ENCODE data around the gene ZFP37.

The ZFP37 gene

DNA sequence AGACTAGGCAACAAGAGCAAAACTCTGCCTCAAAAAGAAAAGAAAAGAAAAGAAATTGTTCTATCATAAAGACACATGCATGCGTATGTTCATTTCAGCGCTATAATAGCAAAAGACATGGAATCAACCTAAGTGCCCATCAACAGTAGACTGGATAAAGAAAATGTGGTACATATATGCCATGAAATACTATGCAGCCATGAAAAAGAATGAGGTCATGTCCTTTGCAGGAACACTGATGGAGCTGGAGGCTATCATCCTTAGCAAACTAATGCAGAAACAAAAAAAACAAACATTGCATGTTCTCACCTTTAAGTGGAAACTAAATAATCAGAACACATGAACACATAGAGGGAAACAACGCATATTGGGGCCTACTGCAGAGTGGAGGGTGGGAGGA lies 38.3 kb downstream of the ZFP37 start:
- H3K9me3 Mint-ChIP-seq = peaks cover 36% of the 10 kb centered on the region
- H3K27me3 Mint-ChIP-seq (ENCODE audit: low read depth) = no peaks in the 10 kb centered on the region
- H3K4me1 Mint-ChIP-seq (ENCODE audit: low read depth) = no peaks in the 10 kb centered on the region
- no peak overlapping the region for H3K4me3 Mint-ChIP-seq
- H3K27ac Mint-ChIP-seq = no peak overlapping the region
- no peaks in the 10 kb centered on the region for H3K36me3 Mint-ChIP-seq (ENCODE audit: low read depth)

DNA sequence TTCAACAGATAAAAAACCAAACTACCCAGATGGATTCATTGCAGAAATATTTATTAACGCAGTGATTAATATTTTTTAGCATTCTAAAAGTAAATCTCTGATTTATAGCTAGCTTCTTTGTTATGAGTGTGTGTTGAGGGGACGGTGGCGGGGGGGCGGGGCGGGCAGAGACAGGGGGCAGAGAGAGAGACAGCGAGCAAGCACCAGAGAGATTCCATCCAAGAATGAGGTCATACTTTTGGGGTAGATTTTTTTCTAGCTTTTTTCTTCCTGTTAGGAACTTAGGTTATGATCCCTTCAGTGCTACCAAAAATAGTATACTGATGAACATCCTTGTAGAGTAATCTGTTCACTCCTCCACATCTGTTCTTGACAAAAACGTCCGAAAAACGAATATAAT lies 44.0 kb downstream of the ZFP37 start:
- no peaks in the 10 kb centered on the region for H3K4me1 Mint-ChIP-seq (ENCODE audit: low read depth)
- H3K9me3 Mint-ChIP-seq = peaks cover 53% of the 10 kb centered on the region
- H3K27me3 Mint-ChIP-seq (ENCODE audit: low read depth) = no peaks in the 10 kb centered on the region
- H3K4me3 Mint-ChIP-seq = no peak overlapping the region
- H3K27ac Mint-ChIP-seq = no peak overlapping the region
- H3K36me3 Mint-ChIP-seq (ENCODE audit: low read depth) = no peaks in the 10 kb centered on the region

DNA sequence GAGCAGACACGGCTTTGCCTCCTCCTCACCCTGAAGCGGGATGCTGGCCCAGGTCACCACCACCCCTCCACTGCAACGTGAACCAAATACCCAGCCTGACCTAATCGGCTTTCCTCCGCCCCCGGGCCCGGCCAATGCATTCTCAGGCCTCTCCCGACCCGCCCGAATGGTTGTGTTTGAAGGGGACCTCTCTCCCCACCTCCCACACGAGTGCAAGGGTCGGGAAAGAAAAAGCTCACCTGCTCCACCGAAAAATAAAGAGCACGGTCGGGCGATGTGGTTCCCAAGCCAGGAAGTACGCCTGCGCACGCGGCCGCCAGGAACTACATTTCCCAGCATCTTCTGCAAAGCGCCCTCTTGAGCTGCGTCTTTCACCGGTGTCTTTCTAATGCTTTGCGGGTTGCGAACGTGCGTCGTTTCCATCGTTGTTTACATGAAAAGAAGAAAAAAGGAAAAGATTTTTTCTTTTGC lies 44.6 kb downstream of the ZFP37 start, which contains the start of gene ZNF883:
ZNF883 (minus strand) TSS at position 282 of the 471 bp plus-strand sequence.
- no peaks in the 10 kb centered on the region for H3K27me3 Mint-ChIP-seq (ENCODE audit: low read depth)
- no peak within 1 kb of the TSS for H3K27ac Mint-ChIP-seq
- H3K9me3 Mint-ChIP-seq = peaks cover 54% of the 10 kb centered on the region
- no peaks in the 10 kb centered on the region for H3K4me1 Mint-ChIP-seq (ENCODE audit: low read depth)
- no peaks in the 10 kb centered on the region for H3K36me3 Mint-ChIP-seq (ENCODE audit: low read depth)
- no peak within 1 kb of the TSS for H3K4me3 Mint-ChIP-seq

DNA sequence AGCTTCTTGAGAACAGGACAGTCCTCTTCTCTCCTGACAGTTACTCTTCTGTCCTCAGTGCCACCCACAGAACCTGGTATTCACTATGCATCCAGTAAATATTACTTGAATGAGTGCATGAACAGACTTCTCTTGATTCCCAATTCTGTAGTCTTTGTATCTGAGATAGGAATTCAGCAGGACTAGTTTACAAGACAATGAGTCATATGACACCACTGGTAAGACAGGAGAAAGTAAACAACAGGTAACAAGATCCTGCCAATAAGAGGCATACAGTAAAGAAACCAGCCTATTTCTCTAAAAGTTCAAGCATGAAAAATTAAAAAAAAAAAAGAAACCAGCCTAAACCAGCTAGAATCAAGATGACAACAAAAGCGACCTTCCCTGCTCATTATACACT lies 50.7 kb downstream of the ZFP37 start:
- no peak overlapping the region for H3K27ac Mint-ChIP-seq
- no peak overlapping the region for H3K4me3 Mint-ChIP-seq
- H3K4me1 Mint-ChIP-seq (ENCODE audit: low read depth) = no peaks in the 10 kb centered on the region
- H3K36me3 Mint-ChIP-seq (ENCODE audit: low read depth) = no peaks in the 10 kb centered on the region
- peaks cover 61% of the 10 kb centered on the region for H3K9me3 Mint-ChIP-seq
- no peaks in the 10 kb centered on the region for H3K27me3 Mint-ChIP-seq (ENCODE audit: low read depth)

DNA sequence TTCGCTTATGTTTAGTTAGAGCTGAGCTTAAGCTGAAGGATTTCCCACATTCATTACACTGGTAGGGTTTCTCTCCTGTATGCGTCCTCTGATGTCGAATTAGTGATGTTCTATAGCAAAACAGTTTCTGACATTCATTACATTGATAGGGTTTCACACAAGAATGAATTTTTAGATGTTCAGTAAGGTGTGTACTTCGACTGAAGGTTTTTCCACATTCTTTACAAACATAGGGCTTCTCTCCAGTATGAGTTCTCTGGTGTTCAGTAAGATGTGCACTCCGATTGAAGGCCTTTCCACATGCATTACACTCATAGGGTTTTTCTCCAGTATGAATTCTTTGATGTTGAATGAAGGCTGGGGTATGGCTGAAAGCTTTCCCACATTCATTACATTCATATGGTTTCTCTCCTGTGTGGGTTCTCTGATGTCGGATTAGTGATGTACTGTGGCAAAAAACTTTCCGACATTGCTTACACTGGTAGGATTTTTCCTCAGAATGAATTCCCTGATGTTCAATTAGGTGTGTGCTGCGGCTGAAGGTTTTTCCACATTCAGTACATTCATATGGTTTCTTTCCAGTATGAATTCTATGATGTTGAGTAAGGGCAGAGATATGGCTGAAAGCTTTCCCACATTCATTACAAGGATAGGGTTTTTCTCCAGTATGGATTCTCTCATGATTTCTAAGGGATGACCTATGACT lies 59.1 kb downstream of the ZFP37 start:
- no peak overlapping the region for H3K4me3 Mint-ChIP-seq
- peaks cover 72% of the 10 kb centered on the region for H3K9me3 Mint-ChIP-seq
- peaks cover 3% of the 10 kb centered on the region for H3K36me3 Mint-ChIP-seq (ENCODE audit: low read depth)
- no peaks in the 10 kb centered on the region for H3K27me3 Mint-ChIP-seq (ENCODE audit: low read depth)
- H3K27ac Mint-ChIP-seq = no peak overlapping the region
- no peaks in the 10 kb centered on the region for H3K4me1 Mint-ChIP-seq (ENCODE audit: low read depth)
